HG03280 (cell line): ENCODE data around the gene MLF2.

Source experiments
- ATAC-seq: cut with Tn5 transposase; IDR thresholded peaks from one replicate; pipeline ENCODE4 v1.9.1; 2021; ENCODE audit warnings: mild to moderate bottlenecking, moderate library complexity; ENCODE audit not compliant: unreplicated experiment

MLF2 gene

GRCh38 chr12:6778574-6779550, 25.9 kb upstream of the MLF2 start:
- ATAC-seq = peak; percentile 73

- ATAC-seq = no peak
These were observed 25.3 kb upstream of the MLF2 start for GRCh38 chr12:6778217-6778573.

- ATAC-seq = no peak
These were observed 24.4 kb upstream of the MLF2 start for GRCh38 chr12:6777386-6777785.

GRCh38 chr12:6775185-6776174, 22.5 kb upstream of the MLF2 start:
- ATAC-seq = no peak

GRCh38 chr12:6774499-6775062, 21.6 kb upstream of the MLF2 start:
- ATAC-seq = no peak

- ATAC-seq = no peak
These were observed 20.8 kb upstream of the MLF2 start for GRCh38 chr12:6773590-6774351.

- ATAC-seq = no peak
These were observed 20.0 kb upstream of the MLF2 start for GRCh38 chr12:6772726-6773589.

GRCh38 chr12:6772331-6772695, 19.4 kb upstream of the MLF2 start, which contains the start of gene LAG3:
Gene LAG3, plus strand, starts transcription at chr12:6772520. Its CDS starts 333 bp downstream, at chr12:6772853.
- ATAC-seq = no peak

GRCh38 chr12:6771509-6772330, 18.8 kb upstream of the MLF2 start:
- no peak for ATAC-seq

- no peak for ATAC-seq
These were observed 18.2 kb upstream of the MLF2 start for GRCh38 chr12:6771091-6771495.

- ATAC-seq = no peak
These were observed 17.7 kb upstream of the MLF2 start for GRCh38 chr12:6770600-6770999.

GRCh38 chr12:6770094-6770493, 17.2 kb upstream of the MLF2 start:
- no peak for ATAC-seq

- ATAC-seq = no peak
These were observed 16.7 kb upstream of the MLF2 start for GRCh38 chr12:6769666-6770065.

GRCh38 chr12:6768990-6769389, 16.0 kb upstream of the MLF2 start:
- ATAC-seq = no peak

GRCh38 chr12:6768437-6768914, 15.5 kb upstream of the MLF2 start:
- no peak for ATAC-seq

- no peak for ATAC-seq
These were observed 14.7 kb upstream of the MLF2 start for GRCh38 chr12:6767353-6768319.

- peak; percentile 54 for ATAC-seq
These were observed 13.9 kb upstream of the MLF2 start for GRCh38 chr12:6766651-6767349.
